Activated T-helper 1 cell treated with anti-CD3 and anti-CD28 coated beads, Interleukin-12 subunit alpha, Interleukin-12 subunit beta, Interleukin-2, Interleukin-4 antibody, amounts not matched to agents 30 ng/mL and 10 ng/mL and 1 ng/mL, durations not matched to agents 14 hours and 24 hours and 36 hours (primary cell): ENCODE data around the gene TRPC6. TPM values are rescaled to one million over a fixed set of nuclear protein-coding genes. Genes with fewer than 3 reads are reported as not detected.
"Not testable (repeated sequence)": the region's sequence is repeated elsewhere in the genome, so short reads cannot be mapped to it uniquely, and the experiment has no call there.

Source experiments
- DNase-seq: peaks from one replicate; pipeline ENCODE4 v3.0.0; 2021; ENCODE audit warnings: low spot score
- H3K27ac Mint-ChIP-seq: one replicate; pipeline ENCODE4 v1.8.0; 2021; ENCODE audit warnings: mild to moderate bottlenecking, mixed read lengths
- H3K27me3 Mint-ChIP-seq: one replicate; pipeline ENCODE4 v1.8.0; 2022; ENCODE audit warnings: mild to moderate bottlenecking, moderate library complexity, mixed read lengths; ENCODE audit not compliant: insufficient read depth
- H3K36me3 Mint-ChIP-seq: one replicate; pipeline ENCODE4 v1.8.0; 2021; ENCODE audit warnings: low read depth, mixed read lengths
- H3K4me1 Mint-ChIP-seq: one replicate; pipeline ENCODE4 v1.8.0; 2021; ENCODE audit warnings: low read depth, mixed read lengths
- H3K4me3 Mint-ChIP-seq: one replicate; pipeline ENCODE4 v1.8.0; 2021; ENCODE audit warnings: mild to moderate bottlenecking, moderate library complexity, mixed read lengths
- H3K9me3 Mint-ChIP-seq: one replicate; pipeline ENCODE4 v1.8.0; 2021; ENCODE audit warnings: mixed read lengths
- intact Hi-C: fragments of 100-400 bp; cut with micrococcal nuclease; formaldehyde crosslinking; loops from one replicate; pipeline ENCODE4 v1.15.1; 2024
- total RNA-seq: library from RNA; stranded (reverse); gene quantifications from 2 replicates; pipeline ENCODE4 v1.2.3, GENCODE V29; 2022

TRPC6 gene
- total RNA-seq, 1 donor from 2014 or later = not detected

DNA sequence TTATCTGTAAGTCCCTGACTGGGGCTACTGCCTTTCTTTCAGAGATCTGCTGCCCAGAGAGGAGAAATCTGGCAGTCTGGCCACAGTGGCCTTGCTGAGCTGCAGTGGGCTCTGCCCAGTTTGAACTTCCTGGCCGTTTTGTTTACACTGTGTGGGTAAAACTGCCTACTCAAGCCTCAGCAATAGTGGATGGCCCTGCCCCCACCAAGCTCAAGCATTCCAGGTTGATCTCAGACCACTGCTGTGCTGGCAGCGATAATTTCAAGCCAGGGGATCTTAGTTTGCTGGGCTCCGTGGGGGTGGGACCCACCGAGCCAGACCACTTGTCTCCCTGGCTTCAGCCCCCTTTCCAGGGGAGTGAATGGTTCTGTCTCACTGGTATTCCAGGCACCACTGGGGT lies 117.5 kb downstream of the TRPC6 start:
- H3K27me3 Mint-ChIP-seq = no peaks in the 10 kb centered on the region
- H3K4me3 Mint-ChIP-seq = no peak overlapping the region
- no peak for DNase-seq
- H3K9me3 Mint-ChIP-seq = no peaks in the 10 kb centered on the region
- no peaks in the 10 kb centered on the region for H3K4me1 Mint-ChIP-seq
- intact Hi-C loops = no loop called here
- no peak overlapping the region for H3K27ac Mint-ChIP-seq
- H3K36me3 Mint-ChIP-seq = no peaks in the 10 kb centered on the region

DNA sequence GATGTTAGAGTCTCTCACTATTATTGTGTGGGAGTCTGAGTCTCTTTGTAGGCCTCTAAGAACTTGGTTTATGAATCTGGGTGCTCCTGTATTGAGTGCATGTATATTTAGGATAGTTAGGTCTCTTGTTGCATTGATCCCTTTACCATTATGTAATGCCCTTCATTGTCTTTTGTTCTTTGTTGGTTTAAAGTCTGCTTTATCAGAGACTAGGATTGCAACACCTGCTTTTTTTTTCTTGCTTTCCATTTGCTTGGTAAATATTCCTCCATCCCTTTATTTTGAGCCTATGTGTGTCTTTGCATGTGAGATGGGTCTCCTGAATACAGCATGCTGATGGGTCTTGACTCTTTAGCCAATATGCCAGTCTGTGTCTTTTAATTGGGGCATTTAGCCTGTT lies 119.4 kb downstream of the TRPC6 start:
- H3K27ac Mint-ChIP-seq, H3K4me1 Mint-ChIP-seq, DNase-seq, H3K27me3 Mint-ChIP-seq, intact Hi-C loops, H3K9me3 Mint-ChIP-seq, H3K4me3 Mint-ChIP-seq, H3K36me3 Mint-ChIP-seq: not testable (repeated sequence)

DNA sequence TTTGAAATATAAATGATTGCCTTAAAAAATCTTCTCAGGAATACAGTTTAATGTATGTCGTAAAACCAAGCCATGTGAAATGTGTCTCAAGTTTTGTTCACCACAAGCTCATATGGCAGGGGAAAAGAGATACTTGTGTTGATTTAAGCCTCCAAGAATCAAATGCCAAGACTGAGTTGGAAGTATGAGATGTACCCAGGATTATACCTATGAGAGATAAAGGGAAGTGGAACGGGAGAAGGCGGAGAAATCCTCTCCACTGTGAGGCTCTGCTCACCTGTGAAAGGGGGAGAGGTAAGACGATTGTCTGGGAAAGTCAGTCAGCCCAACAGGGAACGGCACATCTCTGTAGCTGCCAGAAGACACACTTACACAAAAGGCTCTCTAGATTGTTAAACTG lies 124.8 kb downstream of the TRPC6 start:
- Mint-ChIP-seq H3K4me1 (no peaks in the 10 kb centered on the region), H3K9me3 (no peaks in the 10 kb centered on the region), H3K36me3 (no peaks in the 10 kb centered on the region), H3K27ac (no peak overlapping the region), H3K4me3 (no peak overlapping the region), H3K27me3 (no peaks in the 10 kb centered on the region)
- no peak for DNase-seq
- intact Hi-C loops = no loop called here

DNA sequence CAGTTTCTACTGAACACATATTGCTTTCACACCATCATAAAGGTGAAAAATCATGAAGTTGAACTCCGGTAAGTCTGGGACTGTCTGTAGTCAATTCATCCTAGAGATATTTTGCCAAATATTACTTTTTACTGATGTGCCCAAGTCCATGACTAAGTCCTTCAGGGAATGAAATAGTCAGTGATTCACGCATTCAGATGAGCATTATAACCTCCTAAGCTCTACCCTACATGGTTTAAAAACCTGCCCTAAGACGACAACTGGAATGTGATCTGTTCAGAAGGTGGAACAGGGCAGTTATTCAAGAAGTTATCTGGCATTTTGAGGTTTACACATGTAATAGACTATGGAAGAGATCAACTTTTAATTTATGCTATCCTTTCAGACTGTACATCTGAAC lies 125.6 kb downstream of the TRPC6 start:
- Mint-ChIP-seq H3K27ac (no peak overlapping the region), H3K9me3 (no peaks in the 10 kb centered on the region), H3K4me3 (no peak overlapping the region), H3K4me1 (no peaks in the 10 kb centered on the region), H3K36me3 (no peaks in the 10 kb centered on the region), H3K27me3 (no peaks in the 10 kb centered on the region)
- DNase-seq = no peak
- intact Hi-C loops = no loop called here

DNA sequence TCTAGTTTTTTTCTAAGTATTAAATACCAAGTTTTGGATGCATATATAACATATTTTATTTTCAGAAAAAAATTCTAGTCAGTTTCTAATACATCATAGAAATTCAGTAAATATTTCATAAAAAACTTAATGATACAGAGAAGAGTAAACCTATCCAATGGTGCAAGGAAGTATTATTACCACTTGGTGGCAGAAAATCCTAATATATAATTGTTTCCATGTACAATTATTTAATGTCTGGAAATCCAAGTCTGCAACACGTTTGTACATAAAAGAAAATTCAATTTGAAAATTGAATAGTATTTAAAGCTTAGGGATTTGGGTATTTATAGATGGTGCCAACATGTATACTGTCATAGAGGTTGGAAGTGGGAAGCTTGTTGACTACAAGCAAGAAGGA lies 127.0 kb downstream of the TRPC6 start:
- DNase-seq = no peak
- intact Hi-C loops = no loop called here
- Mint-ChIP-seq H3K36me3 (no peaks in the 10 kb centered on the region), H3K4me3 (no peak overlapping the region), H3K27ac (no peak overlapping the region), H3K4me1 (no peaks in the 10 kb centered on the region), H3K27me3 (no peaks in the 10 kb centered on the region), H3K9me3 (no peaks in the 10 kb centered on the region)

GRCh38 chr11:101453682-101454081 lies 130.1 kb downstream of the TRPC6 start:
- Mint-ChIP-seq H3K9me3 (no peaks in the 10 kb centered on the region), H3K36me3 (no peaks in the 10 kb centered on the region), H3K4me1 (no peaks in the 10 kb centered on the region), H3K4me3 (no peak overlapping the region), H3K27me3 (no peaks in the 10 kb centered on the region), H3K27ac (no peak overlapping the region)
- no peak for DNase-seq
- intact Hi-C loops = no loop called here

GRCh38 chr11:101448881-101449442 lies 134.8 kb downstream of the TRPC6 start:
- Mint-ChIP-seq H3K4me1 (no peaks in the 10 kb centered on the region), H3K9me3 (no peaks in the 10 kb centered on the region), H3K27me3 (no peaks in the 10 kb centered on the region), H3K4me3 (no peak overlapping the region), H3K36me3 (no peaks in the 10 kb centered on the region), H3K27ac (no peak overlapping the region)
- intact Hi-C loops = no loop called here
- no peak for DNase-seq

GRCh38 chr11:101446726-101447125 lies 137.1 kb downstream of the TRPC6 start:
- H3K4me1 Mint-ChIP-seq = no peaks in the 10 kb centered on the region
- H3K36me3 Mint-ChIP-seq = no peaks in the 10 kb centered on the region
- intact Hi-C loops = no loop called here
- DNase-seq = no peak
- H3K27me3 Mint-ChIP-seq = no peaks in the 10 kb centered on the region
- H3K9me3 Mint-ChIP-seq = no peaks in the 10 kb centered on the region
- no peak overlapping the region for H3K4me3 Mint-ChIP-seq
- no peak overlapping the region for H3K27ac Mint-ChIP-seq

DNA sequence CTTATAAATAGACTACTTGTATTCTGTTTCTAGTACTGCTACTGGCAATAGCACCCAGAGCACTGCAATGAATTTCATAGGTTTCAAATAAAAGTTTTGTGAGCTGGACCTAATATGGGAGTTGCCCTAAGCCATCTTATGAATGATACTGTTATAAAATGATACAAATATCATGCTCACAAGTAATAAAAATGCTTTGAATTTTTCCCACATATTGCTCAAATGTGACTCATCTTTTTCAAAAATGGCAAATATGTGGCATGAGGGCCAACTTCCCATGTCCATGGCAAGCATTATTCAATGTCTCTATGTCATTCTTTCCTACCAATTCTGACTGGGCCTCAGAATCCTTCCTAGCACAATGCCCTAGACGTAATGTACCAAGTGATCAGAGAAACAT lies 137.6 kb downstream of the TRPC6 start:
- intact Hi-C loops = no loop called here
- no peaks in the 10 kb centered on the region for H3K4me1 Mint-ChIP-seq

GRCh38 chr11:101445761-101446160 lies 138.0 kb downstream of the TRPC6 start:
- no peaks in the 10 kb centered on the region for H3K9me3 Mint-ChIP-seq

More for the DNA sequence above, 137.6 kb downstream of the TRPC6 start:
- Mint-ChIP-seq H3K4me3 (no peak overlapping the region), H3K36me3 (no peaks in the 10 kb centered on the region), H3K27me3 (no peaks in the 10 kb centered on the region), H3K27ac (no peak overlapping the region), H3K9me3 (no peaks in the 10 kb centered on the region)
- no peak for DNase-seq

GRCh38 chr11:101444851-101445250 lies 139.0 kb downstream of the TRPC6 start:
- Mint-ChIP-seq H3K27me3 (no peaks in the 10 kb centered on the region), H3K4me1 (no peaks in the 10 kb centered on the region), H3K36me3 (no peaks in the 10 kb centered on the region), H3K4me3 (no peak overlapping the region), H3K9me3 (no peaks in the 10 kb centered on the region), H3K27ac (no peak overlapping the region)
- DNase-seq = no peak
- intact Hi-C loops = no loop called here

More at GRCh38 chr11:101445761-101446160, 138.0 kb downstream of the TRPC6 start:
- Mint-ChIP-seq H3K4me3 (no peak overlapping the region), H3K27ac (no peak overlapping the region), H3K27me3 (no peaks in the 10 kb centered on the region), H3K4me1 (no peaks in the 10 kb centered on the region), H3K36me3 (no peaks in the 10 kb centered on the region)
- no peak for DNase-seq
- intact Hi-C loops = no loop called here

GRCh38 chr11:101444164-101444563 lies 139.6 kb downstream of the TRPC6 start:
- no peaks in the 10 kb centered on the region for H3K4me1 Mint-ChIP-seq
- no peaks in the 10 kb centered on the region for H3K36me3 Mint-ChIP-seq
- no peaks in the 10 kb centered on the region for H3K27me3 Mint-ChIP-seq
- no peak overlapping the region for H3K27ac Mint-ChIP-seq
- peaks cover under 1% of the 10 kb centered on the region for H3K9me3 Mint-ChIP-seq
- DNase-seq = no peak
- H3K4me3 Mint-ChIP-seq = no peak overlapping the region
- intact Hi-C loops = no loop called here

GRCh38 chr11:101442936-101443521 lies 140.8 kb downstream of the TRPC6 start:
- intact Hi-C loops = no loop called here
- Mint-ChIP-seq H3K36me3 (no peaks in the 10 kb centered on the region), H3K9me3 (peaks cover 4% of the 10 kb centered on the region), H3K4me1 (no peaks in the 10 kb centered on the region), H3K27me3 (no peaks in the 10 kb centered on the region), H3K27ac (no peak overlapping the region), H3K4me3 (no peak overlapping the region)
- no peak for DNase-seq

- intact Hi-C loops = no loop called here
- Mint-ChIP-seq H3K4me3 (no peak overlapping the region), H3K4me1 (no peaks in the 10 kb centered on the region), H3K27me3 (no peaks in the 10 kb centered on the region), H3K9me3 (peaks cover 4% of the 10 kb centered on the region), H3K36me3 (no peaks in the 10 kb centered on the region), H3K27ac (no peak overlapping the region)
- no peak for DNase-seq
These were observed 141.6 kb downstream of the TRPC6 start for GRCh38 chr11:101442171-101442570.
